NCI-H748 treated with DMSO at 0.1 percent for 48 hours (cell line): ENCODE results near the gene TEX47.

Experiments used
- DNase-seq: peaks from one replicate; lab custom pipeline; 2025; lab: John Stamatoyannopoulos, UW

The TEX47 gene

DNA sequence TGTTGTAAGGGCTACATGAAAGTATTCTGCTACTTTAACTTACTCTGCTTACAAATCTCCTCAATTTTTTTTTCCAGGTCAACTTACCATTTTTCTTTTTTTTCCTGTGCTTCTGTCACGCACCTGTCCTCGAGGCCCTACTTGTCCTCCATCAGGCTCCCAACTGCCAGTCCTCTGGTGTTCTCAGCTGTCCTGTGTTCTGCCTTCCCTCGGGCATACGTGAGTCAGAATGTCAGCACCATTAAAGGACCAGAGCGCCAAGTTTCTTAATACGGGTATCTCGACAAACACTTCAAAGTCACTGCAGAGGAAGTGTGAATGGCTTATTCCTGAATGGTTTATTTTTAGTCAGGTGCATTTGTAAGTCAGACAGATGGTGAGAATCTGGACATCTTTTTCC lies at the start of gene TEX47:
TEX47 (minus strand) TSS at position 185 of the 400 bp plus-strand sequence. CDS start 795 bp downstream, outside the sequence.
- DNase-seq: no peak

DNA sequence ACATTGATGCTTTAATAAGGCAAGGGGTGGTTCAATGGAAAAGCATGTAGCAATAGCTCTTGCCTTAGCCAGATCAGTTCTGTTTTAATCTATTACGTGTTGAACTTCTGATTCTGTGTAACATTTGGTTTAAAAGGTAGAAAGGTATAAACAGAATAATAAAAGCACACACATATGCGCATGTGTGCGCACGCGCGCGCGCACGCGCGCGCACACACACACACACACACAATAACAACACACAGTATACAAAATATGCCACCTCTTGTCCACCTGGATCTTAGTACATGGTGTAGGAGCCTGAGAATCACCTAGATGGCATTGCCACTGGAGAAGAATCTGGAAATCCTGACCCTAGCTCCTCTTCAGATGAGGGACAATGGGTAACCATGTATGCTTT lies 49.6 kb upstream of the TEX47 start:
- DNase-seq: no peak

DNA sequence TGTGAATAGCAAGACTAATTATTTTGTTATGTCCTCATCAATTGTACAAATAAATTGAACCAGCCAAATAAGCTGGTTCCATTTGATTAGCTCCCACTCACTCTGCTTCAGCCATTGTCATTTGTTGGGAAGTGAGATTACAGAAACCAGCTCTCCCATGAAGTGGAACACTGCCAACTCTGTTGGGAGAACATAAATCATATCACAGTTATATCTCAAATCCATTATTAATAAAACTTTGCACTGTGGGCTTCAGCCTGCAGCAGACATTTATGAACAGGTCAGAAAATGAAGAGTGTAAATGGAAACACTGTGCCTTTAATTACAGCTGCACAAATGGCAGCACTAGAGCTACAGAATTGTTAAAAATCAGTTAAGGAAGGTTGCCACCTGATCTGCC lies 46.7 kb upstream of the TEX47 start:
- no peak for DNase-seq

DNA sequence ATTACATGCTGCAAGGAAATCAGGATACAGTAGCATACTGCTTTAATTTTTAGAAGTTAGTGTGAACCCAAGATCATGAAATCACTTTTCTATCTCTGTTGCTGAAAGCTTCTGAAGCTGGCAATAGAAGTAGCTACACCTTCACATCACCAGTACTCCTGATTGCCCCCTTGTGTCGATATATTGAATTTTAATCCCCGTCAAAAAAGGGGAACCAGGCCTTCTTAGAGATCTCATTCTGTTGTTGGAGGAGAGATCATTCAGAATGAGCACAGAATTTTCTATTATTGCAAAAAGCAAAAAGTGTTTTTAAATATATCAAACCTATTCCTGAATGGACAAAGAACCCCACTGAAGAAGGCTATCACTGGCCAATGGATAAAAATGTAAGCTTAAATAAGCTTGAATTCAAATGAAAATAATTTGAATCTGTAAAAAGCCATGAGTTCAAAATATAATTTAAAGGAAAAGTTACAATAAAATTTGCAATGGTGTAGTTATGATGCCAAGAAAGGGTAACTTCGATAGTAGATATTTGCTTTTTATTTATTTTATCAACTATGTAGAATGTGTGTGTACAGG lies 39.7 kb upstream of the TEX47 start:
- DNase-seq: peak; percentile 38

DNA sequence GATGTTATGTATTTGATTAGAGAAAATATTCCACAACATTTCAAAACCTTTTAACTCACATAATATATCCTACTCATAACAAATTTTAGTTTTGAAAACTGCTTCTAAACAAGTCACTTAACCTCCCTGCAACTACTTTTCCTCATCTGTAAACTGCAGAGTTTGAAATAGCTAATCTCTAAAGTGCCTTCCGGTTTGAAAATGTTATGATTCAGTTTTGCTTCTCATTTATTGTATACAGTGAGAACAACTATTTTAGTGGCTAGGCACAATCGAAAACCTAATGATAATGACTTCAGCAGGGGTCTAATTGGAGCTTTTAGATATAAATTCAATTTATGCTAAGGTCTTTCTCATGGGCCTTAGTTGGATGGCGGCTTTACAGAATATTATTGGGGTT lies 30.7 kb upstream of the TEX47 start:
- no peak for DNase-seq

DNA sequence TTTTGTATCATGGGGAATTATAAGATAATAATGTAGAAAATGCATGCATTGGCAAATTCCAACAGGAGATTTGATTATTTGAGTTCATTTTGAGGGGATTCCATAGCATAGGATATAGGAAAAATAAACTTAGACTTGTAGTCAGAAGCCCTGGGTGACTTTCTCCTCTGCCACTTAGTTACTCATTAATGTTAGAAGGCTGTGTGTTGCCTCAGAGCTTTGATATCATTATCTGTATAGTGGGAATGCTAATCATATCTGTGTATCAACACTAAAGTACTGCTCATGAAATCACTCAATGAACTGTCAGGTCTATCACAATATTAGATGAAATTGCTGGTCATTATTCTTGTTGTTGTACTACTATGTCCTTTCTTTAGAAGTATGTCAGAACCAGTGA lies 23.0 kb upstream of the TEX47 start:
- no peak for DNase-seq

DNA sequence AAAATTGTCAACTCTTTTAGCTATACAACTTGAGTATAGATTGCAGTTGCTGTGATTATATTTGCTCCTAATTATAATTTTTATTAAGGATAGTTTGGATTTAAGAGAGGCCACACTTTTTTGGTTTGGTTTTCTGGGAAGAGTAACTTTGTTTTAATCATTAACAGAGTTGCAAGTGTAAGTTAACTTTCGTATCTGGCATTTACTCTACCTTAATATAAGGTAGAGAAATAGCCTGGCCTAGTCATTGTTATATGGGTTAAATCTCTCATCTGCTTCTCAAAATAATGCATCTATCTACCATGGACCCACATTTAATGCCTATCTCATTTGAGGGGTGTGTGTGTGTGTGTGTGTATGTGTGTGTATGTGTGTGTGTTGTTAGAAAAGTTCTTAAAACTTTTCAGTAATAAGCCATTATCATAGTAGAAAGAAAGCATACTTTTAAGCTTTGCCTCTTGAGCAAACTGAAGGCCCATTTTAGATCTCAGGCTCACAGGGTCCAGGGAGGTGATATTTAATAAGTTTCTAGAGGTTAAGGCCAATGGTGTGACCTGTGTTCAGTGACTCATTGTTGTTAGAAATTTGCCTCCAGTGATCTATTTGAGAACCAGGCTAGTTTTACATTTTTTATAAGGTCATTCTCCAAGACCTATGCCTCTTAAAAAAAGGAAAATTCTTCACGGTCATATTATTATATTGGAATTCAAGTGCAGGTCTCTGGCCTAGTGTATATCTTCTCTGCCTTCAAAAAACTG lies 10.9 kb upstream of the TEX47 start:
- no peak for DNase-seq

DNA sequence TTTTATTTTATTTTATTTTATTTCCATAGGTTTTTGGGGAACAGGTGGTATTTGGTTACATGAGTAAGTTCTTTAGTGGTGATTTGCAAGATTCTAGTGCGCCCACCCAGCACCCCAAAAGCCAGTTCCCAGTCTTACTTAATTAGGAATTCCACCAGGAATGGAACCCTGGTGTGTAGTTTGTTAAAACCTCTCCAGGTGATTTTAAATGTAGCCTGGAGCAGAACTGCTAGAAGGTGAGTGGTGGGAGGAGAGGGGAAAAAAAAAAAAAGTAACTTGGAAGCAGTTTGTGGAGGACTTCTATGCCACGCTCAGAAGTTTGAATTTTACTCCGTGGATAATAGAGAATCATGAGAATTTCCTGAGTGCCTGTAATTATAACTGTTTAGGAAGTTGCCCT lies 5.5 kb upstream of the TEX47 start:
- DNase-seq: no peak

DNA sequence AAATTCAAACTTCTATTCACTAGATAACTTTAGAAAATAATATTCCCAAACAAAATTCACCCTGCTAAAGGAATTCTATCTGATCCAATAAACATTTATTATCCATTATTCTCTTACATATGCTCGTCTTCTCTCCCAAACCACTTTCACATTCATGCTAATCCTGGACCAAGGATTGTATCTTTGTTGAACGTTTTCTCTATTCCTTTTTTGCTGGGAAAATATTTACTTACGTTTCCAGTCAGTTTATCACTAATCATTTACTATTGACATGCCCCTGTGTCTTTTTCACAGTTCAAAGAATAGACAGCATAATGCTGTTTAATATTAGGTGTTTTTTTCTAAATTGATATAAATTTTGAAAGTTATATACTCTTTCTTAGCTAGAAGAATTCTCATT lies 3.2 kb downstream of the TEX47 start:
- DNase-seq: no peak

DNA sequence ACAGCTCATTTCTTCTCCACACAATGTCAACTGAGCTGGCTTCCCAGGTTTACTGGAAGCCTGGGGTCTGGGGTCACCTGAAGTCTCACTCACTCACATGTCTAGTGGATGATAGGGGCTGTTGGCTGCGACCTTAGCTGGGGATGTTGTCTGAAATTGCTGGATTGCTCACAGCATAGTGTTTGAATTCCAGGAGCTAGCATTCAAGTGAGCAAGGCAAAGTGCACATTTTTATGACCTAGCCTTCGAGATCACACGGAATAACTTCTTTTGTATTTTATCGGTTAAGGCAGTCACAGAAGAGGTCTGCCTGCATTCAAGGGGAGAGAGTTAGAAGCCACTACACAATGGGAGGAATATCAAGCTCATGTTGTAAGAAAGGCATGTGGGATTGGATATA lies 3.6 kb downstream of the TEX47 start:
- DNase-seq: no peak

DNA sequence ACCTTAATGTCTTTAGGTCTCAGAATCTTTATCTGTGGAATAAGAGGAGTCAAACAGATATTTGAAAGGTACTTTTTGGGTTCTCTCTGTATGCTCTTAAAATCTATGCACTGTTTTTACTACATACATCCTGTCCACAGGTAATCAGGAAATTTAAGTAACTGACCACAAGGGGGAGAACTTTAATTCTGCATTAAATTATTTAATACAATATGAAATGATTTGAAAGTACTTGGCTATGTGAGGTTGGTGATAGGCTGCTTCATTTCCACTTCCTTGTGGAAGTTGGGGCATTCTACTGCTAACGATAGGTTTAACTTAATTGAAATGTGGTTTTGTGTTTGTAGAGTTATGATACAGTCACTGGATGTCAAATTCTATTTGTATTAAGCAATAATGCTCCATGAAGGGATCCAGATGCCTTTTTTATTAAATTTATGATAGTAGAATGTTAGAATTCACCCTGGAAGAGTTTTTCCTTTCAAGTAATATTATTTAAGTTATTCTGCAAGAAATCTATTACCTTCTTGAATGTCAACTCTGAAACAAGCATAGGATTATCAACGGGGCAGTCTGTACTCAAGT lies 6.0 kb downstream of the TEX47 start:
- DNase-seq: peak; percentile 21

DNA sequence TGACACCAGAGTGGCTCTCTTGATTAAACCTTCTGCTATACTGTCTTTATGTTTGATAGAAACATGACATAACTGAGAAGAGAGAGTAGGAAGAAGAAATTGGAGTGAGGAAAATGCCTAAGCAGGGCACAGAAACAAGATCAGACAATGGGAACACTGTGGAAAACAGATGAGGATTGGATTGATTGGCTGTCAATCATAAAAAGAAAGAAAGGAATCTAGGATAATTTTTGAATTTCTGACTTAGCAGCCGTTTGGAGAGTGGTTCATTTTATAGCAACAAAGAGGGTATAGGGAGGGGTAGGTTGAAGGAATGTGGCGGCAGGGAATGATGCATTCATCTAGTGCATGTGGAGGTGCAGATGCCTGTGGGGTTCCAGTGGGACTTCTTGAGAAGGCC lies 7.8 kb downstream of the TEX47 start:
- DNase-seq: no peak

DNA sequence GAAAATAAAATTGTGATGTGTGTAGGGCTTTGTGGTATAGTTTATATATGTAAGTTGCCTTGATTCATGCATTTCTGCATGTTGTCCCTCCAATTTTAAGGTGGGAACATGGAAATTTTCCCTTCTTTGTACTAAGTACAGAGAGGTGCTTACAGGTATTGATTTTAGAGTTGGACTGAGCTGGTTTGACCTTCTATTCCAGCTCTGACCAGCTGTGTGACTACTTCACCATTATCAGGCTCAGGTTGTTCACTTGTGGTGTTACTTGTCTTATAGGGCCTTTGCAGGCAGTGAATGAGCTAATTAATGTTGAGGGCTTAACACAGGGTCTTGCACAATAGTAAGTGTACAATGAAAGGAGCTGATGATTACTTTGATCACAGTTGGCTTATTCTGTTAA lies 19.7 kb downstream of the TEX47 start:
- DNase-seq: no peak

DNA sequence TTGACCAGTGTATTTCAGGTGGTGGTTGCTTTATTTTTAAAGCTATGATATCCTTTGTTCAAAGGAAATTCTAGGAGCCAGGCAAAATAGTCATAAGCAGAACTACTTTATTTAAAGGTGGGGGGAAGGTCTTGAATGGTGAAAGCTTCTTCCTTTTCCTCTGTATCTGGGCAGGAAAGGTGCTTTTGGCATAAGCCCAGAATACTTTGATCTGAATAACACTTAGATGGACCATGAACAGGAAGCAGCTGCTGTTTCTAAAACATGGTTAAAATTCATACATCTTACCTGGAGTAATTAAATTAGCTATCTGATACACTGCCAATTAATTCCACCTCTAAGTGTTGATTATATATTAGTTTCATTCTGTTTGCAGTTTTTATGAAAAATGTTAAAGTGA lies 22.8 kb downstream of the TEX47 start:
- no peak for DNase-seq

DNA sequence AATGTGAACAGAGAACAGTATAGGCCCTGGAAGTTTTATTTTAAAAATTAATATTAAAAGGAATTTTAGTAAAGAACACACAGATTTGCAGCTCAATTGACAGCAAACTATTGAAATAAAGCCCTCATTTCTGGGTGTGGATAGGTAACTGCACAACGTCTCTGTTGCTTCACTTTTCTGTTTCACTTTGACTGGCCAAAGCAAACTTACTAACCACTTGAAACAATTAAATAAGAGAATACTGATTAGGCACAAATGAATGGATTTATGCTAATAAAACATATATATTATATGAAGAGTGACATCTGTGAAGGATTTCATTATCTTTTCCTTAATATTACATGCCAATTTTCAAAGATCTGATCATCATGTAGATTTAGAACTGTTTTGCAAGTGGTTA lies 24.1 kb downstream of the TEX47 start:
- no peak for DNase-seq

DNA sequence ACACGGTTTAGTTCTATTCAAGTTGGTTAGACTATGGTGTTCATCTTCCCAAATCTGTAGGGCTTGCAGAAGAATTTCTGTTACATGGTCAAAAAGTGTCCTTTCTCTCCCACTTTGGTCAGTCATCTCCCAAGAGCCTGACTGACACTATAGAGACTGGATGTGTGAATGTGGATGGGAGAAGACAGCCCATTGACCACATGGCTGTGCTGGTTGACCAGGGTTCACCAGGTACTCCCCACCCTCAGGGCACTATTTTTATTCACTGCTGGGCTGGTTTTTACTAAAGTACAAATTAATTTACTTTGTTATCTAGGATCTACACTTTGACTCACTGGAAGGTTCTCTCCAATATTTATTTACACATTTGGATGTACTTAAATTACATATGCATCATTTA lies 33.8 kb downstream of the TEX47 start:
- no peak for DNase-seq

DNA sequence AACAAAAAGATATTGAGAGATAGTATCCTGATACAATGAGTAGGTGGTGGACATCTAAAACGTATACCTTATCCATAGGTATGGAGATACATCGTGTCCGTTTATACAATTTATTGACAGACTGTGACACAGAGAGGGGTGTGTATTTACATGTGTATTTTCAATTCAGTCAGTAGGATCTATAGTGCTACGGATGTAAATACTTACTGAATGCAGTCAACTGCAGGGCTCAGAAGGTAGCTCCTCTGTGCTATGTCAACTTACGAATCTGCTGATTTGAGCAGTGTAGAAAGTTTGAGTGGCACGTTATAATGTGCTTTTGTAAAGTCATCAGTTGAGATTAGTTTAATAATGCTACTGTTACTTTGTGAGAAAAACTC lies 35.4 kb downstream of the TEX47 start:
- no peak for DNase-seq

DNA sequence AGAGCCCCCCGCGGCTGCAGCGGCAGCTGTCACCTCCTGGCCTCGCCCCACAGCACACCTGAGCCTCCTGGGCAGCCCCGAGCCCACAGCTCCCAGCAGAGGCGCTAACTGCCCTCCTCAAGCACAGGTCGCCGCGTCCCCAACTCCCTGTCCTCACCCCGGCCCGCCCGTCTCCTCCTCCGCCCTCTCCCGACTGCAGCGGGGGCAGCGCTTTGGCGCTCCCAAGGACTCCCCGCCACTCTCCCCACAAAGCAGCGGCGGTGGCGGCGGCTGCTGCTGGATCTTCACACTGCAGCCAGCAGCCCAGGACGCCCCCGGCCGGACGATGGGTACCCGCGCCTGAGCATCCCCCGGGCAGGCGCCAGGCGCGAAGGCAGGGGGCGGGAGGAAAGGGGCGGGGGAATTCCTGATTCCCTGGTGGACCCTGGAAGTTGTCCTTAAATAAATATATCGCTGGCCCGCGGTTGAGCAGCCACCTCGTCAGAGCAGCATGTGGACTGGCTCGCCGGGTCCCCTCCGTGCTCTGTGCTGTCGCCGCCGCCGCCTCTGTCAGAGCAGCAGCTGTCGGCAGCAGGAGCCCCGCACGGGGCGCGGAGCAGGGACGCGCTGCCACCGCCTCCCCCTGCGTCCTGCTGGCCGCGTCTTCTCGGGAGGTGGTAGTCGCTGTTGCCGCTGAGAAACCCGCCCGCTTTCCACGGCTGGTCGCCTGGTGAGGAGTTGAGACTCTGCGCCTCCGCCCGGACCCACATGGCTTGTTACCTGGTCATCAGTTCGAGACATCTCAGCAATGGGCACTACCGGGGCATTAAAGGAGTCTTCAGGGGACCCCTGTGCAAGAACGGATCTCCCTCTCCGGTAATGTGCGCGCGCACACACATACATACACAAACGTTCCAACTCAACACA lies 36.1 kb downstream of the TEX47 start, which contains the start of gene ZNF804B:
ZNF804B (plus strand) TSS at position 471 of the 906 bp plus-strand sequence; CDS start at position 748, 277 bp downstream.
- no peak for DNase-seq

DNA sequence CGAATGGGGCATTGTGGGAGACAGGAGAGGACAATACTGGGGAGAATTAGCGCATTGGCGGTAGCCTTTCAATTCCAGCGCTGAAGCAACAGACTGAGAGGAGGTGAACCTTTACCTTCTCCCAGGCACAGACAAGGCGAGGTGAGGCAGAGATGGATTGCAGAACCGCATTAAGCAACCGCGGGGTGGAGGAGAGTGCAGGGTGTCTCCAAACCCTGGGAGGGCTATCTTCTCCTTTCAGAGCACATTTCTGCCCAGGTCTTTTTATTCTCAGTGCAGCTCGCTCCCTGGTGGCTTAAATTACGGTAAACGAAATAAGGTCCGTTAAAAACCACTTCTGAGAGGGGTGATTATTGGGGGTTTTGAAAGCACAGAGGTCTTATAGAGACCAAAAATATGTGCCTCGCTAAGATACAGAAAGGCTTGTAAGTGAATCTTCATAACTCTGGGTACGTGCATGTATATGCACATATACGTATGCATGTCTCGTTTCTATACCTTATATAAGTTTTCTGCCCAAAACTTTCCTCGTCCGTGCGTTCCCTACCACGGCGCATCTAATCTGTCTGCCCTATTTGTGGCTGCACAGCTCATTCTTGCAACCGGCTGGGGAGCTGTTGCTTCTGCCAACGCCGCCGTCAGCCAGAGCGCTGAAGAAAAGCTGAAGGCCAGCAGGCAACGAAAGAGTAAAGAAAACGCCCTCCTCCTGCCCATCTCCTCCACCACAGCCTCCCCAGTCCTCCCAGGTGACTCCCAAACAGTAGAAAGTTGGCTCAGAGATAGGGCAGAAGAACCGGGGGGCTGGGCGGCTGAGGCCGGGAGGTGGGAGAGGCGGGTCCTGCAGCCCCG lies 36.9 kb downstream of the TEX47 start:
- peak; percentile 26 for DNase-seq

DNA sequence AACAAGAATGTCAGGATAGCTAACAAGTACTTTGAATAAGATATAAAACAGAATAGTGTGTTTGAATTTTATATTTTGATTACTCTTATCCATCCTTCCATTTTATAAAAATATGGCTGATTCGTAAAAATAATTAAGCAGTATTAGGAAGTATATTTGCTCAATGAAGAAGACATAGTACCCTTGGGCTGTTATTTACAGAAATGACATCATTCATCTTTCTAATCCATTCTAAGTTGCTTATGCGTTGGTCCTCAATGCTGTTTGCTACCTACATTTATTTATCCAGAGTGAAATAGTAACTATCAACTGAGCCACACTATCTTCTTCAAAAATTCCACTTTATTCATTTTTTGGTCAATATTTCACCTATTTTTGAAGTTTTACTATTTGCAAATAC lies 38.2 kb downstream of the TEX47 start:
- DNase-seq: no peak

DNA sequence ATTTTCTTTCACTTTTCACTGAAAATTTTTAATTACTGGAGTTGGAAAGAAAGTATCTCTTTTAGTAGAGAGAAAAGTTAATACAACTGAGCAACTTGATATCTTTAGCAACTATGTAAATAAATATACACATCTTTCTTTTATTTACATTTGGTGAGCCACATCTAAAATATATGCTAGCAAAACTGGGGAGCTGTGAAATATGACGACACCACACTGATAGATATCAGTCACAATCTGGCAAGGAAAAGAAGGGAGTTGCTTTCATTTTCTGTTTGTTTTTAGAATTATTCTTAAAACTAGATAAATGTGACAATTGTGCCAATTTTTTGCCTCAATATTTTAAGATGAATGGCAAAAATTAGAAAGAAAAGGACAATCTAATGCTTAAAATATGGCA lies 38.7 kb downstream of the TEX47 start:
- DNase-seq: no peak

DNA sequence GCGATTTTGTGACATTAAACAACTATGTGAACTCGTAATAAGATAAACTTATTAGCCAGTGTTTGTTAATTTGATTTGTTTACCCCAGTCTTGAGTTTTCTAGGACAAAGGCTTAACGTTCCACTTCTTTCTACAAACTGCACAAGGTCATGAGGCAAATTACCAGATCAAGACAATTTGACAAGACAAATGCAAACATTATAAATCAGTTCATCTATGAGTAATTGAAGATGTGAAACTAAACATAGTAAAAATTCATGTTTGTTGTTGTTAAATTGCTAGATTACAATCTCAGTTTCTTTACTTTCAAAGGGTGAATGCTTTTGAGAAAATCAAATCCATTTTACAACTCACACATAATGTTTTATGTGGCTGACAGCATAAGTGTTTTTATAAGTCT lies 49.4 kb downstream of the TEX47 start:
- DNase-seq: no peak
